WTC11 (cell line): ENCODE data around the gene NTMT1. TPM values are rescaled to one million over a fixed set of nuclear protein-coding genes. Genes with fewer than 3 reads are reported as not detected.

ENCODE experiments used
- ATAC-seq: fragments of 200-7000 bp; cut with Tn5 transposase; 2 replicates; pipeline ENCODE4 v1.10.0; 2021; ENCODE audit warnings: mild to moderate bottlenecking, moderate library complexity
- CTCF ChIA-PET: fragments of 300-600 bp; sonication (Branson Sonifier 250); formaldehyde crosslinking; loops from one replicate; lab custom pipeline; 2021; ENCODE audit warnings: antibody characterized with exemption; lab: Charles Lee
- POLR2A ChIA-PET: fragments of 350-600 bp; sonication (Branson Sonifier 250); formaldehyde crosslinking; loops from one replicate; lab custom pipeline; 2021; ENCODE audit warnings: antibody characterized with exemption; lab: Charles Lee
- DNase-seq: peaks from one replicate; pipeline ENCODE4 v3.0.0; 2021; ENCODE audit warnings: low spot score
- H3K27ac Mint-ChIP-seq: 2 replicates; pipeline ENCODE4 v1.8.0; 2021; ENCODE audit warnings: mixed read lengths
- H3K27me3 Mint-ChIP-seq: 2 replicates; pipeline ENCODE4 v1.8.0; 2021; ENCODE audit warnings: low read depth, mild to moderate bottlenecking, moderate library complexity, mixed read lengths
- H3K36me3 Mint-ChIP-seq: 2 replicates; pipeline ENCODE4 v1.8.0; 2021; ENCODE audit warnings: mixed read lengths
- H3K4me1 Mint-ChIP-seq: 2 replicates; pipeline ENCODE4 v1.8.0; 2022; ENCODE audit warnings: mixed read lengths
- H3K4me3 Mint-ChIP-seq: 2 replicates; pipeline ENCODE4 v1.8.0; 2021; ENCODE audit warnings: mild to moderate bottlenecking, moderate library complexity, mixed read lengths
- H3K9me3 Mint-ChIP-seq: 2 replicates; pipeline ENCODE4 v1.8.0; 2021; ENCODE audit warnings: mixed read lengths
- ATF6 ChIP-seq: sonication (generic); formaldehyde crosslinking; IDR thresholded peaks from 2 replicates; pipeline ENCODE4 v1.8.1; 2023; ENCODE audit warnings: mild to moderate bottlenecking, missing genetic modification reagents
- E2F4 ChIP-seq: sonication (generic); formaldehyde crosslinking; IDR thresholded peaks from 2 replicates; pipeline ENCODE4 v1.8.1; 2022; ENCODE audit warnings: low read depth, mild to moderate bottlenecking, moderate library complexity, missing genetic modification reagents, borderline replicate concordance
- E2F5 ChIP-seq: sonication (generic); formaldehyde crosslinking; IDR thresholded peaks from 2 replicates; pipeline ENCODE4 v1.8.1; 2022; ENCODE audit warnings: mild to moderate bottlenecking, moderate library complexity, missing genetic modification reagents
- ETV6 ChIP-seq: sonication (generic); formaldehyde crosslinking; IDR thresholded peaks from 2 replicates; pipeline ENCODE4 v1.8.1; 2022; ENCODE audit warnings: mild to moderate bottlenecking, missing genetic modification reagents
- GABPB1 ChIP-seq: sonication (generic); formaldehyde crosslinking; IDR thresholded peaks from 2 replicates; pipeline ENCODE4 v1.8.1; 2023; ENCODE audit warnings: mild to moderate bottlenecking, missing genetic modification reagents
- GRHL2 ChIP-seq: fragments of 250-450 bp; sonication (Bioruptor Pico); IDR thresholded peaks from 2 replicates; pipeline ENCODE4 v1.8.0; 2022; ENCODE audit warnings: mild to moderate bottlenecking, moderate library complexity; ENCODE audit not compliant: insufficient replicate concordance, severe bottlenecking
- MYBL2 ChIP-seq: sonication (generic); formaldehyde crosslinking; IDR thresholded peaks from 2 replicates; pipeline ENCODE4 v1.8.1; 2023; ENCODE audit warnings: mild to moderate bottlenecking, moderate library complexity, missing genetic modification reagents
- NFE2L1 ChIP-seq: sonication (generic); formaldehyde crosslinking; IDR thresholded peaks from 2 replicates; pipeline ENCODE4 v1.8.1; 2023; ENCODE audit warnings: missing genetic modification reagents
- NR2C2 ChIP-seq: sonication (generic); formaldehyde crosslinking; IDR thresholded peaks from 2 replicates; pipeline ENCODE4 v1.8.0; 2022; ENCODE audit warnings: mild to moderate bottlenecking, missing genetic modification reagents
- SMAD3 ChIP-seq: sonication (generic); formaldehyde crosslinking; IDR thresholded peaks from 2 replicates; pipeline ENCODE4 v1.8.0; 2022; ENCODE audit warnings: missing genetic modification reagents, mild to moderate bottlenecking, borderline replicate concordance
- USF2 ChIP-seq: sonication (generic); formaldehyde crosslinking; IDR thresholded peaks from 2 replicates; pipeline ENCODE4 v1.8.1; 2023; ENCODE audit warnings: mild to moderate bottlenecking, missing genetic modification reagents, moderate library complexity
- ZNF317 ChIP-seq: sonication (generic); formaldehyde crosslinking; IDR thresholded peaks from 2 replicates; pipeline ENCODE4 v1.8.1; 2023; ENCODE audit warnings: low read depth, mild to moderate bottlenecking, moderate library complexity, missing genetic modification reagents, borderline replicate concordance
- ZNF416 ChIP-seq: fragments of 250-450 bp; sonication (Bioruptor Pico); IDR thresholded peaks from 2 replicates; pipeline ENCODE4 v1.9.0; 2021; ENCODE audit warnings: mild to moderate bottlenecking, inconsistent platforms
- ZNF425 ChIP-seq: fragments of 250-450 bp; sonication (Bioruptor Pico); conservative IDR thresholded peaks from 2 replicates; pipeline ENCODE4 v1.9.0; 2021; ENCODE audit warnings: mild to moderate bottlenecking
- ZSCAN18 ChIP-seq: fragments of 250-450 bp; sonication (Bioruptor Pico); IDR thresholded peaks from 2 replicates; pipeline ENCODE4 v2.1.2; 2022; ENCODE audit warnings: mild to moderate bottlenecking, moderate library complexity
- total RNA-seq: library from RNA; stranded (reverse); gene quantifications from 3 replicates; pipeline ENCODE4 v1.2.3, GENCODE V29; 2021
- TF ChIP-seq, protein P1 (sequence below): fragments of 250-450 bp; sonication (Bioruptor Pico); IDR thresholded peaks from 2 replicates; pipeline ENCODE4 v1.9.0; 2021; ENCODE audit warnings: moderate library complexity, mild to moderate bottlenecking, inconsistent platforms, borderline replicate concordance
- TF ChIP-seq, protein P2 (sequence below): sonication (generic); formaldehyde crosslinking; IDR thresholded peaks from 2 replicates; pipeline ENCODE4 v1.8.1; 2022; ENCODE audit warnings: mild to moderate bottlenecking, missing genetic modification reagents, moderate library complexity, borderline replicate concordance

Gene NTMT1
- total RNA-seq, 1 experiment from 2014 or later: 71.1 TPM

DNA sequence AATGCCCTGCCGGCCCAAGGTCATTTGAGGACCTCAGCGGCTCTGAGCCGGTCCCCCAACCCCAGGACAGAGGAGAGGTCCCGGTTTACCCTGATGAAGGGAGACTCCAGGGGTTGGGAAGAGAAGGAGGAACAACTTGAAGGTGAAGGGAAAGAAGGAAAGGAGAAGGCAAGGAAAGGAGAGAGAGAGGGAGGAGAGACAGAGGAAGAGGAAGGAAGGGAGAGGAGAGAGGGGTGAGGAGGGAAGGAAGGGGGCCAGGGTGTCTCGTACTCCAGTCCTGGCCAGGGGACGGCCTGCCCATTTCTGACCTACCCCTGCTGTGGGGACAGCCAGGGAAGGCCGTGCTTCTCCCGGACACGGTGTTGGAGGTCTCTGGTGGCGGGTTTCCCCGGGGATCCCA lies 41.4 kb downstream of the NTMT1 start (continued):
- no peak for TF ChIP-seq USF2 (CRISPR knock-in tag)
- no peak for TF ChIP-seq SMAD3 (CRISPR knock-in tag)
- no peak for TF ChIP-seq E2F5 (CRISPR knock-in tag)
- TF ChIP-seq, protein P1, sequence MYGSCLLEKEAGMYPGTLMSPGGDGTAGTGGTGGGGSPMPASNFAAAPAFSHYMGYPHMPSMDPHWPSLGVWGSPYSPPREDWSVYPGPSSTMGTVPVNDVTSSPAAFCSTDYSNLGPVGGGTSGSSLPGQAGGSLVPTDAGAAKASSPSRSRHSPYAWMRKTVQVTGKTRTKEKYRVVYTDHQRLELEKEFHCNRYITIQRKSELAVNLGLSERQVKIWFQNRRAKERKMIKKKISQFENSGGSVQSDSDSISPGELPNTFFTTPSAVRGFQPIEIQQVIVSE: no peak

GRCh38 chr9:129667850-129668249 lies 41.9 kb downstream of the NTMT1 start:
- Mint-ChIP-seq H3K4me3 (no peak overlapping the region), H3K36me3 (no peaks in the 10 kb centered on the region)
- no peak for ATAC-seq
- TF ChIP-seq GABPB1 (CRISPR knock-in tag): no peak
- TF ChIP-seq NR2C2 (CRISPR knock-in tag): no peak
- TF ChIP-seq GRHL2 (CRISPR knock-in tag): no peak
- no peak for TF ChIP-seq ZNF425 (CRISPR knock-in tag)
- no peak for TF ChIP-seq ZSCAN18 (CRISPR knock-in tag)
- TF ChIP-seq ATF6 (CRISPR knock-in tag): no peak
- no peak for TF ChIP-seq ZNF317
- TF ChIP-seq NFE2L1 (CRISPR knock-in tag): no peak
- no peak for TF ChIP-seq MYBL2 (CRISPR knock-in tag)
- TF ChIP-seq, protein P2, sequence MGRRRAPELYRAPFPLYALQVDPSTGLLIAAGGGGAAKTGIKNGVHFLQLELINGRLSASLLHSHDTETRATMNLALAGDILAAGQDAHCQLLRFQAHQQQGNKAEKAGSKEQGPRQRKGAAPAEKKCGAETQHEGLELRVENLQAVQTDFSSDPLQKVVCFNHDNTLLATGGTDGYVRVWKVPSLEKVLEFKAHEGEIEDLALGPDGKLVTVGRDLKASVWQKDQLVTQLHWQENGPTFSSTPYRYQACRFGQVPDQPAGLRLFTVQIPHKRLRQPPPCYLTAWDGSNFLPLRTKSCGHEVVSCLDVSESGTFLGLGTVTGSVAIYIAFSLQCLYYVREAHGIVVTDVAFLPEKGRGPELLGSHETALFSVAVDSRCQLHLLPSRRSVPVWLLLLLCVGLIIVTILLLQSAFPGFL: no peak
- no peak for TF ChIP-seq E2F4 (CRISPR knock-in tag)
- TF ChIP-seq ZNF416 (CRISPR knock-in tag): no peak
- TF ChIP-seq ETV6 (CRISPR knock-in tag): no peak
- TF ChIP-seq, all 79 proteins: peak for 0
- POLR2A ChIA-PET: no interaction called here
- H3K9me3 Mint-ChIP-seq: no peaks in the 10 kb centered on the region
- peaks cover 17% of the 10 kb centered on the region for H3K4me1 Mint-ChIP-seq
- no peak overlapping the region for H3K27ac Mint-ChIP-seq
- CTCF ChIA-PET: interaction anchor here (1.3 to 1.4 kb wide), 2 partner anchors 53 to 70 kb away, joined by 6 read pairs; no protein-coding TSS in a partner anchor
- H3K27me3 Mint-ChIP-seq: peaks cover 28% of the 10 kb centered on the region
- DNase-seq: no peak
